ENCODE data around the gene MAPRE2.

DNA sequence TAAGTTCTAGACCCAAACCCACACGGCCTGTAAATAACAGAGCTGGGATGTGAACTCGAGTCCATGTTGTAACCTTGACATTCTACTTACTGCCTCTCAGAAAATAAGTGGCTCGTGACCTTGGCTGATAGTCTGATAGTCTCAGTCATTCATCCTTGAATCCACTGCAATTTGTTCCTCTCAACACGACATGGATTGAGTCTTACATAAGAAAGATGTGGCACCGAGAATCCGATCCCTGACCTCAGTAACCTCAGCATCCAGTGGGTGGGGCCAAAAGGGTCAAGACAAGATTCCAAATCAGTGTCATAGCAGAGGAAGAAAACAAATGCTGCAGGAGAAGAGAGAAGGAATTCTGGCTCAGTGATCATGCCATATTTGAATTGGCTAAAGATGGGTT, 97.6 kb downstream of the MAPRE2 start:
- no peak for TF ChIP-seq POLR2A (IDR thresholded peaks at IDR 0.05)
- TF ChIP-seq, protein P1, sequence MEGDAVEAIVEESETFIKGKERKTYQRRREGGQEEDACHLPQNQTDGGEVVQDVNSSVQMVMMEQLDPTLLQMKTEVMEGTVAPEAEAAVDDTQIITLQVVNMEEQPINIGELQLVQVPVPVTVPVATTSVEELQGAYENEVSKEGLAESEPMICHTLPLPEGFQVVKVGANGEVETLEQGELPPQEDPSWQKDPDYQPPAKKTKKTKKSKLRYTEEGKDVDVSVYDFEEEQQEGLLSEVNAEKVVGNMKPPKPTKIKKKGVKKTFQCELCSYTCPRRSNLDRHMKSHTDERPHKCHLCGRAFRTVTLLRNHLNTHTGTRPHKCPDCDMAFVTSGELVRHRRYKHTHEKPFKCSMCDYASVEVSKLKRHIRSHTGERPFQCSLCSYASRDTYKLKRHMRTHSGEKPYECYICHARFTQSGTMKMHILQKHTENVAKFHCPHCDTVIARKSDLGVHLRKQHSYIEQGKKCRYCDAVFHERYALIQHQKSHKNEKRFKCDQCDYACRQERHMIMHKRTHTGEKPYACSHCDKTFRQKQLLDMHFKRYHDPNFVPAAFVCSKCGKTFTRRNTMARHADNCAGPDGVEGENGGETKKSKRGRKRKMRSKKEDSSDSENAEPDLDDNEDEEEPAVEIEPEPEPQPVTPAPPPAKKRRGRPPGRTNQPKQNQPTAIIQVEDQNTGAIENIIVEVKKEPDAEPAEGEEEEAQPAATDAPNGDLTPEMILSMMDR (IDR thresholded peaks at IDR 0.05) = no peak

Data from heart left ventricle (tissue), 13 donors.